NCI-H2196 (cell line): ENCODE results near the gene S100A3.
A peak's percentile ranks its signal among the peaks of the same experiment; 100 is the strongest.

Experiments
- DNase-seq: peaks from one replicate; lab custom pipeline; 2025; ENCODE audit not compliant: unreplicated experiment; lab: John Stamatoyannopoulos, UW

Gene S100A3

DNA sequence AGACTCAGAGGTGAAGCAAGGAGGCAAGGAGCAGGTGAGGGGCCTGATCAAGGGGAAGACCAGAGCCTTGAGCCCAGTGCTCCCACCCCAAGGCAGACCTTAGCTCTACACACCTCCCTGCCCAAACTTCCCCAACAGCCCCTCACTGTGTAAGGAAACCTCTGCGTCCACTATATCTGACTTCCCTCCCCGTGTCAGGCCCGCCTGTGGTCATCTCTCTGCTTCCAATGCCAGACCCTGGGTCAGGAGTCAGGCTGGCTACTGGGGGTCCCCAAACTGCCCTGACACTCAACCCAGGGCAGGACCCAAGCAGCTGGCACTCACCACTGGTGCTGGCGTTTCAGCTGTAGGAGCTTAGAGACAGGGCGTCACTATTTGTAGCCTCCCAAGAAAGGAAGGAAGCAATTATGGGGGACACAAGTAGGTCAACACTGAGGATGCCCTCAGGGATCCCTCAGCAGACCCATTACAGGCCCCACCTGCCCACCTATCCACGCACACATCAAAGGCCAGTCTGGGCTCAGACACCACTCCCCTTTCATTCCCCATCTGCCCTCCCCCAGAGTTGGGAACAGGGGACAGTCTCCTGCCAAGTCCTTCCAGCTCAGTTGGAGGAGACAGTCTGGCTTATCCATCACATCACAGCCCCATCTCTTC lies 811 bp upstream of the S100A3 start:
- no peak for DNase-seq

GRCh38 chr1:153547560-153548551 lies 1.2 kb downstream of the S100A3 start:
- no peak for DNase-seq

DNA sequence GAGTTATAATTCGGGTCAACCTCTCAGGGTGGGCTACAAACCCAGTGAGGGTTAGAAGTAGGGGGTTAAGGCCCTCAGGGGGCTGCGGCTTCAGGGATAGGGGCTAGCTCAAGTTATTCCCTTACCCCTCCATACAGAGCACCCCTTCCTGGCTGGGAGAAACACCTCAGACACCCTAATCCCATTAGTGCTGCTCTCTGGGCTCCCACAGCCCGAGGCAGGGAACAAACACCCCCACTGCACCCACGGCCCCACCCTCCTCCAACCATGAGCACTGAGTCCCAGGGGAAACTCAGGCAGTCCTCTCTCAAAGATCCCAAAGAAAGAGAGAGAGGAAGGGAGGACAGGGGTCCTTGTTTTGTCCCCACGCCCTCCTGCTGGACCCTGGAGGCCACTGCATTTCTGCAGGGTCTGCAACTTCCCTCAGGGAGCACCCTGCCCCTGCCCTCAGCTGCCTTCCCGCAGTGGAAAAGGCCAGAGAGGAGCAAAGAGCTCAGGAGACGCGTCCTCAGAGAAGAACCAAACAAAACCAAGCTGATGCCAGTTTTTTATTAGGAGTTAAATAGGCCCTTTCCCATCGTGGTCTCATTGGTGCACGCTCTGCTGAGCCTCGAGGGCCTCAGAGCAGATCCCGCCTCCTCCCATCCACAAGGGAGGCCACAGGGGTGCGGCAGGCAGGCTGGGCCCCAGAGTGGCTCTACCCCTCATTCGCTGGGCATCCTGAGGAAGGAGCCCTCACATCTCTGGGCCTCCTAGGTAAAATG lies 2.1 kb downstream of the S100A3 start:
- no peak for DNase-seq

DNA sequence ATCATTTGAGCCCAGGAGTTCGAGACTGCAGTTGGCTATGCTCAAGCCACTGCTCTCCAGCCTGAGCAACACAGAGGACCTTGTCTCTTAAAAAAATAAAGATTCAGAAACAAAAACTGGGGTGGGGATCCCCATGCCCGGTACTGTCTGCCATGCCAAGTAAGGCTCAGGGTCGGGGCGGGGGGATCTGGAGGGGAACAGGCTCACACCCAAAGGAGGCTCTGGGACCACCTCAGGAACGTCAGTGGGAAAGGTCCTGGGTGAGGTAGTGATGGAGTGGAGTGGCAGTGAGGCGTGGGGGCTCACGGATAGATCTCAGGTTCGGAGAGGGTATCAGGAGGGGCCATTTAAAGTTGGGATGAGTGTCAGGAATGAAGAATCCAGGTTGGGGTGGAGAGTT lies 2.7 kb downstream of the S100A3 start:
- no peak for DNase-seq

DNA sequence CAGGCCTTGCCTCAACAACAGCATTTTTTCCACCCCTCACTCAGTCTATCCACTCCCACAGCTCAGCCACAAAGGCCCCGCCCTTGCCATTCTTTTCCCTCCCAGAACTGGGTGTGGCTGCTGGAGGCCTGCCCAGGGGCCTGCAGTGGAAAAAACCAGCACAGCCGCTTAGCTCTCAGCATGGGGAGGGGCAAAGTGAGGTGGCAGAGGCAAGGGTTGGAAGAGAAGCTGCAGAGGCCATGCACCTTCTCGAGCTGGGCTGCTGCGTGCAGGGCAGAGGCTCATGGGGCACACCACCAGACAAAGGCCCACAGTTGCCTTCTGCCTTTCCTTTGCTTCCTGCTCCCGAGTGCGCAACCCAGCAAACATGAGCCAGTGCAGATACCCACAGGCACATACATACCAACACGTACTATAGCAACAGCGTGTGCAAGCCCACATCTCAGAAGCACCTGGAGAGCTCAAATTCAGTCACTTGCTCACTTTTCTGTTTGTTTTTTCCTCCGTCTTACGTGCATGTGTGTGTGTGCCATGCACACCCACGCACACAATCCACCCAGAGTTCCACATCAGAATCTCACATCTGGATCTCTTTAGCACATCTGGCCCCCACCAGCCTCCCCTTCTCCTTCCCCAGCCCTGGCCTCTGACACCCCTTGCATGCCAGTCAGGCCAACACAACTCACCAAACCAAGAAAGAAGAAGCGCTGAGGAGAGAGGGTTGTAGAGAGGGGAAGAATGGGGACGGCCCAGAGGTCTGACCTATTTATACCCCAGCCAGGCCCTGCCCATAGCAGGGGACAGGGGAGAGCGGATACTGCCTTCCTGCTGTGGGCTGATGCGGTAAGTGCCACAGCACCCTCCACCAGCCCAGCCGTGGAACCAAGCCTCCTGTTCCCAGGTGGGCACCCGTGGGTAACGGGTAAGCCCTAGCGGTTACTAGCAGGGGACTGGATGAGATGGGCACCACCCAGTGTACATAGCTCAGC lies 3.7 kb downstream of the S100A3 start, which contains the start of gene S100A4:
TSS of gene S100A4 (minus strand) at position 740 of the 989 bp plus-strand sequence. CDS start 1,012 bp downstream, outside the sequence.
- peak; percentile 87 for DNase-seq

- no peak for DNase-seq
These were observed 4.5 kb downstream of the S100A3 start for GRCh38 chr1:153544453-153545066.

- no peak for DNase-seq
These were observed 5.3 kb downstream of the S100A3 start for GRCh38 chr1:153543736-153544135.

DNA sequence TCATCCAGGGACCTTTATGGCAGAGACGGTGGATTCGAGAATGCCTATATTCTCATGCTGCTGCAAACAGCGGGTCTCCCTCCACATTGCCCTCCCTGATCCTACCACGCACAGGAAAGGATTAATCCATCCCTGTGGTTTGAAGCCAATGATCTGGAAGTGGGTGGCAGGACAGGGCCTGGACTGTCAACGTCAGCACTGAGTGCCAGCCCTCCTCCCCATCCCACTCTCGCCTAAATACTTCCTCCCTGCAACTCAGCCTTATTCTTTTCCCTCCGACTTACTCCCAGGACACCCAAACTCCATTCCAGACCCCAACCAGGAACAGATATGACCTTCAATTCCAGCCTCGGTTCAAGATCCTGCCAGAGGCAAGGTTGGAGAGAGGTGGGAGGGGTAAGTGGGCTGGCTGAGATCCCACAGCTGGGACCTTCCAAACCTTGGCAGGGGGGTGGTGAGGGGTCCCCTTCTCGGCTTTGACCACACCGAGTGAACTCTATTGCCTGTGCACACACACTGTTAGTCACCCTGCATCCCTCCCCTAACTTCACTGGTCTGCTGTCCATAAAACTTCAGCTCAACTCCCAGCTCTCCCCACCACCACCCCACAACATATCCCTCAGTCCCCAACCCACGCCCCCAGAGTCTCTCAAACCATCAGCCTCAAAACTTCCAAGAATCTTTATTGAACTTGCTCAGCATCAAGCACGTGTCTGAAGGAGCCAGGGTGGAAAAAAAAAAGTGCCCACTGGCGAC lies 5.9 kb downstream of the S100A3 start:
- DNase-seq, result no peak

GRCh38 chr1:153541641-153542590 lies 7.1 kb downstream of the S100A3 start:
- no peak for DNase-seq

- no peak for DNase-seq
These were observed 8.4 kb downstream of the S100A3 start, which contains the start of gene S100A5 for GRCh38 chr1:153540394-153541361. Gene S100A5, minus strand, starts transcription at chr1:153540934. Its CDS starts 743 bp downstream, at chr1:153540191.

DNA sequence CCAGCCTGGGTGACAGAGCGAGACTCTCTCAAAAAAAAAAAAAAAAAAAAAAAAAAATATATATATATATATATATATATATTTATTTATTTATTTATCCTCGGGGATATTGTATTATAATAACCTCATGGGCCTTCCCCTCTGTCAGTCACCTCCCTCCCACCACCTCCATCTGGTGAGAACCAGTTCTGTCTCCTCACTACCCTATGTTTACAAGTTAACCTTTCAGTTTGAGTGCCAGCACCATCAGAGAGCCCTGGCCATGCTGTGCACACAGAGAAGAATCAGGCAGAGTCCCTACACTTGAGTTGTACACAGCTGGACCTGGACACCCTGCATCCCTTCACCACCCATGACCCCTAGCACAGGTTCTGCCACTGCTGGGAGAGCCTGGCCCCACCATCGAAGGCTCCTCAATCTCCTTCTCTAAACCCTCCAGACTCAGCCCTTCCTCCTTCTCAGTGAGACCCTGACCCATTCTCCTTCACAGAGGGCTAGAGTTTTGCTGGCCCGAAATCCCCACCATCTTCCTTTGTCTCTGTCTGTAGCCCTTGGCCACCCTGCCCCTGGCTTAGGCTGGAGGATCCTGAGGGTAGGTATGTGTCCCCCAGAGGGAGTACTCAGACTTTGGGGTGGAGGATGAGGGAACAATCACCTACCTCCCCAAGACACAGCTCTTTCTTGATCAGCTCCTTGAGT lies 9.5 kb downstream of the S100A3 start:
- no peak for DNase-seq

DNA sequence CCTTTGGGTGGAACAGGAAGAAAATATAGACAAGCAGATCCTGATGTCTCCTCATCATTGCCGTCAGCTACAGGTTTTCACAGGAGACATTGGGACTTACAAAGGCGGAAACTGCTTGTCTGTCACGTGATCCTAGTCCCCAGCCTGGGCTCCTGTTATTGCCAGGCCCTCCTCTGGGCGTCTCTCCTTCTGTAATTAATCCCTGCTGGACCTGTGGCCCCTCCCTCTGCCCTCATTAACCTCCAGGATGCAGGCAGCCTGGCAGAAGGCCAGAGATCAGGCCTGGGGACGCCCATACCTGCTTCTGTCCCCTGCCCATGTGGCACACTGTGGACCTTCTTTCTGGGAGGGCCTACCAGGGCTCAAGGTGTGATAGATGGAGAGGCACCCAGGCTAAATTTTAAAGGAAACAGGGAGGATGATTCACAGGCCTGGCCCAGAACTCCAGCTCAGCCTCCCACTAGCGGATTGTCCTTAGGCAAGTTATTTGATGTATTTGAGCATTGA lies 10.7 kb downstream of the S100A3 start:
- no peak for DNase-seq

- no peak for DNase-seq
These were observed 11.7 kb downstream of the S100A3 start for GRCh38 chr1:153537376-153537730.

- no peak for DNase-seq
These were observed 12.2 kb downstream of the S100A3 start for GRCh38 chr1:153536671-153537375.

- DNase-seq, result peak; percentile 69
These were observed 12.9 kb downstream of the S100A3 start for GRCh38 chr1:153536012-153536670.
